IMR-90 (cell line): ENCODE data around the gene MET. TPM values are rescaled to one million over a fixed set of nuclear protein-coding genes. Genes with fewer than 3 reads are reported as not detected.

Source experiments
- ATAC-seq: fragments of 200-7000 bp; cut with Tn5 transposase; 2 replicates; pipeline ENCODE4 v1.9.1; 2020; ENCODE audit warnings: low read depth, mild to moderate bottlenecking, moderate library complexity
- BruUV-seq: library from RNA; stranded (reverse); fragments of 400-500 nt; replicated peaks from 2 replicates; lab custom pipeline; 2021; lab: Mats Ljungman, UMichigan
- CTCF ChIA-PET: fragments of 300-600 bp; formaldehyde crosslinking; extraction: SDS; loops from one replicate; lab custom pipeline; 2021; ENCODE audit warnings: antibody characterized with exemption; lab: Yijun Ruan, JAX
- POLR2A ChIA-PET: fragments of 300-600 bp; sonication (Branson Sonifier 250); formaldehyde crosslinking; loops from one replicate; lab custom pipeline; 2022; ENCODE audit warnings: antibody characterized with exemption; ENCODE audit not compliant: unreplicated experiment; lab: Charles Lee
- DNase-seq: peaks from one replicate; pipeline ENCODE4 v3.0.0; 2013
- H2AFZ ChIP-seq: replicated peaks from 2 replicates; pipeline ENCODE3; 2013; ENCODE audit warnings: low read length, mild to moderate bottlenecking; ENCODE audit not compliant: poor library complexity
- H2AK5ac ChIP-seq: 2 replicates; pipeline ENCODE4 v1.6.1; 2013; ENCODE audit warnings: low read depth, low read length, inconsistent platforms
- H2AK9ac ChIP-seq: replicated peaks from 2 replicates; pipeline ENCODE3; 2013; ENCODE audit warnings: mild to moderate bottlenecking, low read depth, low read length, moderate library complexity; ENCODE audit not compliant: poor library complexity
- H2BK120ac ChIP-seq: 2 replicates; pipeline ENCODE4 v1.6.1; 2013; ENCODE audit warnings: low read depth, low read length, inconsistent platforms
- H2BK15ac ChIP-seq: 3 replicates; pipeline ENCODE4 v1.6.1; 2013; ENCODE audit warnings: low read depth, low read length, inconsistent platforms
- H2BK20ac ChIP-seq: 2 replicates; pipeline ENCODE4 v1.6.1; 2013; ENCODE audit warnings: low read depth, mild to moderate bottlenecking, inconsistent platforms, low read length, moderate library complexity
- H2BK5ac ChIP-seq: 2 replicates; pipeline ENCODE4 v1.6.1; 2013; ENCODE audit warnings: mild to moderate bottlenecking, low read depth, low read length, inconsistent platforms; ENCODE audit not compliant: poor library complexity, severe bottlenecking
- H3K14ac ChIP-seq: replicated peaks from 2 replicates; pipeline ENCODE4 v1.6.1; 2013; ENCODE audit warnings: low read depth, low read length, inconsistent platforms
- H3K18ac ChIP-seq: 2 replicates; pipeline ENCODE4 v1.6.1; 2013; ENCODE audit warnings: low read depth, low read length, control low read depth
- H3K23ac ChIP-seq: 2 replicates; pipeline ENCODE4 v1.6.1; 2013; ENCODE audit warnings: low read depth, low read length, inconsistent platforms
- H3K27ac ChIP-seq: 2 replicates; pipeline ENCODE4 v1.5.1; 2013; ENCODE audit warnings: mild to moderate bottlenecking, control low read depth, low read length; ENCODE audit not compliant: insufficient read depth
- H3K27me3 ChIP-seq: 2 replicates; pipeline ENCODE4 v1.6.1; 2013; ENCODE audit warnings: low read length; ENCODE audit not compliant: control insufficient read depth, insufficient read depth
- H3K36me3 ChIP-seq: 2 replicates; pipeline ENCODE4 v1.6.1; 2013; ENCODE audit warnings: low read length, mixed read lengths; ENCODE audit not compliant: control insufficient read depth, insufficient read depth
- H3K4ac ChIP-seq: 2 replicates; pipeline ENCODE4 v1.6.1; 2013; ENCODE audit warnings: low read depth, low read length, inconsistent platforms
- H3K4me1 ChIP-seq: 2 replicates; pipeline ENCODE4 v1.6.1; 2013; ENCODE audit warnings: low read length, mixed read lengths; ENCODE audit not compliant: control insufficient read depth, insufficient read depth
- H3K4me2 ChIP-seq: 2 replicates; pipeline ENCODE4 v1.6.1; 2013; ENCODE audit warnings: low read depth, mild to moderate bottlenecking, control low read depth, low read length, moderate library complexity
- H3K4me3 ChIP-seq: 2 replicates; pipeline ENCODE4 v1.5.1; 2013; ENCODE audit warnings: low read depth, mild to moderate bottlenecking, control low read depth, low read length, moderate library complexity; ENCODE audit not compliant: insufficient read depth
- H3K56ac ChIP-seq: 2 replicates; pipeline ENCODE4 v1.6.1; 2013; ENCODE audit warnings: low read length, inconsistent platforms; ENCODE audit not compliant: insufficient read depth; ENCODE audit errors: extremely low read depth
- H3K79me1 ChIP-seq, 2 experiments: 2 replicates each; pipeline ENCODE4 v1.6.1; 2013; ENCODE audit warnings: low read length in 2 of 2, inconsistent platforms in 1 of 2, low read depth in 1 of 2
- H3K9ac ChIP-seq: 2 replicates; pipeline ENCODE4 v1.6.1; 2013; ENCODE audit warnings: low read depth, low read length, control low read depth
- H3K9me1 ChIP-seq: 2 replicates; pipeline ENCODE4 v1.6.1; 2013; ENCODE audit warnings: low read length, inconsistent platforms; ENCODE audit not compliant: insufficient read depth
- H3K9me3 ChIP-seq: 2 replicates; pipeline ENCODE4 v1.6.1; 2013; ENCODE audit warnings: low read length; ENCODE audit not compliant: control insufficient read depth, insufficient read depth
- H4K20me1 ChIP-seq: 2 replicates; pipeline ENCODE4 v1.6.1; 2013; ENCODE audit warnings: low read length, inconsistent platforms; ENCODE audit not compliant: insufficient read depth
- H4K5ac ChIP-seq: 2 replicates; pipeline ENCODE4 v1.6.1; 2013; ENCODE audit warnings: mild to moderate bottlenecking, low read depth, low read length, control low read depth
- H4K8ac ChIP-seq, 2 experiments: 2 replicates each; pipeline ENCODE4 v1.6.1; 2013; ENCODE audit warnings: low read depth in 2 of 2, low read length in 2 of 2, control low read depth in 1 of 2, inconsistent platforms in 1 of 2
- H4K91ac ChIP-seq: 2 replicates; pipeline ENCODE4 v1.6.1; 2013; ENCODE audit warnings: low read depth, low read length, inconsistent platforms; ENCODE audit not compliant: insufficient read depth
- BHLHE40 ChIP-seq: fragments of 150-350 bp; IDR thresholded peaks from 2 replicates; pipeline ENCODE4 v1.6.1; 2016; ENCODE audit warnings: mild to moderate bottlenecking, low read depth, low read length
- CEBPB ChIP-seq: IDR thresholded peaks from 2 replicates; pipeline ENCODE4 v1.6.1; 2012; ENCODE audit warnings: low read depth, low read length, improper control_type of control experiment
- CHD1 ChIP-seq: IDR thresholded peaks from 2 replicates; pipeline ENCODE4 v1.6.1; 2012; ENCODE audit warnings: low read depth, low read length, improper control_type of control experiment
- CTCF ChIP-seq: conservative IDR thresholded peaks from 2 replicates; pipeline ENCODE4 v1.5.1; 2012; ENCODE audit warnings: mild to moderate bottlenecking, low read depth, low read length, improper control_type of control experiment
- ELK1 ChIP-seq: fragments of 150-350 bp; IDR thresholded peaks from 2 replicates; pipeline ENCODE4 v1.6.1; 2016; ENCODE audit warnings: low read depth, mild to moderate bottlenecking, low read length, moderate library complexity, borderline replicate concordance
- FOS ChIP-seq: fragments of 150-350 bp; IDR thresholded peaks from 2 replicates; pipeline ENCODE4 v1.6.1; 2016; ENCODE audit warnings: low read depth, low read length
- MAFK ChIP-seq: IDR thresholded peaks from 2 replicates; pipeline ENCODE4 v1.6.1; 2012; ENCODE audit warnings: low read depth, low read length, improper control_type of control experiment
- MXI1 ChIP-seq: IDR thresholded peaks from 2 replicates; pipeline ENCODE4 v1.6.1; 2012; ENCODE audit warnings: low read depth, mild to moderate bottlenecking, low read length, moderate library complexity, borderline replicate concordance
- NFE2L2 ChIP-seq: fragments of 150-350 bp; IDR thresholded peaks from 2 replicates; pipeline ENCODE4 v1.6.1; 2016; ENCODE audit warnings: low read depth, mild to moderate bottlenecking, low read length
- POLR2A ChIP-seq: IDR thresholded peaks from 2 replicates; pipeline ENCODE4 v1.6.1; 2012; ENCODE audit warnings: mild to moderate bottlenecking, low read depth, low read length
- RAD21 ChIP-seq: IDR thresholded peaks from 2 replicates; pipeline ENCODE4 v1.6.1; 2012; ENCODE audit warnings: low read length, improper control_type of control experiment
- RCOR1 ChIP-seq: IDR thresholded peaks from 2 replicates; pipeline ENCODE4 v1.6.1; 2012; ENCODE audit warnings: mild to moderate bottlenecking, low read length, improper control_type of control experiment; ENCODE audit not compliant: insufficient replicate concordance
- SMC3 ChIP-seq: fragments of 150-350 bp; IDR thresholded peaks from 2 replicates; pipeline ENCODE4 v1.6.1; 2016; ENCODE audit warnings: low read depth, mild to moderate bottlenecking, antibody characterized with exemption, low read length, moderate library complexity
- WGBS, 2 experiments: methylation state at CpG; one replicate each; pipeline versions ENCODE4 v1.1.5 to v1.1.7; 2013; ENCODE audit warnings: missing lambda C conversion rate in 2 of 2; ENCODE audit not compliant: insufficient read length in 1 of 2; ENCODE audit errors: extremely low coverage in 2 of 2; 5-methylcytosine and 5-hydroxymethylcytosine counted together
- dilution Hi-C: fragments of 300-500 bp; cut with HindIII; formaldehyde crosslinking; loops from one replicate; pipeline ENCODE4 v1.14.3; 2018; ENCODE audit warnings: low sequenced_read_pairs; ENCODE audit not compliant: unreplicated experiment
- in situ Hi-C: fragments of 300-500 bp; cut with MboI; formaldehyde crosslinking; loops from 3 replicates; pipeline ENCODE4 v1.14.3; 2019; ENCODE audit warnings: low sequenced_read_pairs, inconsistent platforms, mixed read lengths
- intact Hi-C: fragments of 100-400 bp; cut with micrococcal nuclease; formaldehyde crosslinking; loops from 2 replicates; pipeline ENCODE4 v1.10.0; 2022
- polyA plus RNA-seq, 3 experiments: library from polyadenylated mRNA; depleted of rRNA; stranded (reverse); fragments of >200 nt; gene quantifications; 2 replicates each; pipeline ENCODE4 v1.2.3, GENCODE V29; 2012; ENCODE audit warnings: low replicate concordance in 1 of 3
- total RNA-seq: library from RNA; depleted of rRNA; stranded (reverse); fragments of >200 nt; gene quantifications from 2 replicates; pipeline ENCODE4 v1.2.3, GENCODE V29; 2012
- TF ChIP-seq, protein P1 (sequence below): fragments of 150-350 bp; IDR thresholded peaks from 2 replicates; pipeline ENCODE4 v1.6.1; 2017; ENCODE audit warnings: mild to moderate bottlenecking, antibody characterized with exemption, low read length, low read depth

MET gene
- total and polyA plus RNA-seq, 2 of the 4 experiments (the other 2 are of a cell fraction): 15.0 to 84.6 TPM

DNA sequence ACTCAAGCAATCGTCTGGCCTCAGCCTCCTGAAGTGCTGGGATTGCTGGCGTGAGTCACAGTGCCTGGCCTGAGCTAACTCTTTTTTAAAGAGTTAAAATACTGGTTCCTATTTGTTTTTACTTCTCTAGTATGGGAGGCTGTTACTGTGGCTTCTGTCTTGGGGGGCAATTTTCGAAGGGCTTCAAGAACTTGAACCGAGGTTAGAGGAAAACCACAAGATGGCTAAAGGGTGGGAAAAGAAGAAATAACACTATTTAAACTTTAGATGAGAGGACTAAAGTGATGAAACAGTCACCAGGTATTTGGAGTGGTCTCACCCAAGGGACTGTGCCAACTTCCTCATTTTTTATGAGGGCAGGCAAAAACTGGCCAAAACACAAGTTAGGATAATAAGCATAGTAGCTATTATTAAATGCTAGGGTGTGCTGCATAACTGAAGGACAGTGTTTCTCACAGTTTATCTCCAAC lies 17.8 kb downstream of the MET start:
- Histone ChIP-seq H3K27ac (peak overlapping the region; percentile 51), H3K9me1 (peaks cover 3% of the 10 kb centered on the region; the same call in 1 of the 2 replicates), H3K79me1 (peaks cover 36 to 46% of the 10 kb centered on the region in 2 experiments), H2AK5ac (peak overlapping the region; percentile 31), H3K4ac (peak overlapping the region; percentile 29; the same call in 1 of the 2 replicates), H3K14ac (0 out of 2 replicates have a peak overlapping the region, but pooled peaks have one; percentile 22), H3K23ac (no peak overlapping the region), H4K5ac (peak overlapping the region; percentile 77), H3K4me3 (no peak overlapping the region), H3K4me2 (no peak overlapping the region), H4K8ac (peak overlapping the region; percentile 41 to 45; a peak in 2 of 4 replicates), H2BK20ac (peak overlapping the region; percentile 56), H2BK15ac (peak overlapping the region; percentile 46; the same call in 1 of the 3 replicates), H3K36me3 (no peaks in the 10 kb centered on the region), H4K20me1 (no peaks in the 10 kb centered on the region), H3K9me3 (no peaks in the 10 kb centered on the region), H3K27me3 (no peaks in the 10 kb centered on the region), H3K4me1 (peaks cover 15% of the 10 kb centered on the region), H2BK120ac (peak overlapping the region; percentile 21), H3K56ac (no peak overlapping the region), H2AK9ac (no peak overlapping the region), H2AFZ (no peak overlapping the region), H4K91ac (peak overlapping the region; percentile 59), H2BK5ac (peak overlapping the region; percentile 35), H3K18ac (peak overlapping the region; percentile 85), H3K9ac (no peak overlapping the region; the same call in 1 of the 2 replicates)
- no TSS peak for BruUV-seq
- ChIA-PET CTCF (no interaction called here), POLR2A (no interaction called here)
- no peak for TF ChIP-seq MXI1
- no peak for TF ChIP-seq MAFK
- TF ChIP-seq ELK1: no peak
- TF ChIP-seq CHD1: no peak
- TF ChIP-seq CTCF: no peak
- TF ChIP-seq FOS: no peak
- no peak for TF ChIP-seq SMC3
- TF ChIP-seq NFE2L2: no peak
- TF ChIP-seq, protein P1, sequence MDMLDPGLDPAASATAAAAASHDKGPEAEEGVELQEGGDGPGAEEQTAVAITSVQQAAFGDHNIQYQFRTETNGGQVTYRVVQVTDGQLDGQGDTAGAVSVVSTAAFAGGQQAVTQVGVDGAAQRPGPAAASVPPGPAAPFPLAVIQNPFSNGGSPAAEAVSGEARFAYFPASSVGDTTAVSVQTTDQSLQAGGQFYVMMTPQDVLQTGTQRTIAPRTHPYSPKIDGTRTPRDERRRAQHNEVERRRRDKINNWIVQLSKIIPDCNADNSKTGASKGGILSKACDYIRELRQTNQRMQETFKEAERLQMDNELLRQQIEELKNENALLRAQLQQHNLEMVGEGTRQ: no peak
- no peak for TF ChIP-seq CEBPB
- no peak for TF ChIP-seq RAD21
- TF ChIP-seq POLR2A: no peak
- no peak for TF ChIP-seq RCOR1
- no peak for TF ChIP-seq BHLHE40
- DNase-seq (no peak), ATAC-seq (peak; percentile 10; the same call in 1 of the 2 replicates)
- dilution Hi-C loops (no loop called here), intact Hi-C loops (loop anchor here (5.0 kb wide), 1 partner anchor 97 kb away; no protein-coding TSS in a partner anchor), in situ Hi-C loops (no loop called here)
- no CpG with 5 or more reads among the region's 4 CpGs for WGBS, 2 experiments
